Tibial artery (tissue), 4 donors: ENCODE data around the gene CYSTM1.
A peak's percentile ranks its signal among the peaks of the same experiment; 100 is the strongest.

Experiments used
- DNase-seq, 2 donors: peaks; one replicate each; pipeline ENCODE4 v3.0.0-alpha.2; 2019
- H3K27ac ChIP-seq, 2 donors: fragments of 200-600 bp; sonication (generic) in 1 of 2; 1 replicate in 1 of 2; 2 replicates in 1 of 2; pipeline ENCODE4 v1.5.1; 2018 to 2019; ENCODE audit warnings: mild to moderate bottlenecking in 1 of 2
- H3K27me3 ChIP-seq, 2 donors: fragments of 200-600 bp; sonication (generic) in 1 of 2; one replicate each; pipeline versions ENCODE4 v1.5.1 to v1.6.0; 2016 to 2019
- H3K36me3 ChIP-seq, 3 donors: fragments of 200-600 bp; sonication (generic) in 2 of 3; one replicate each; pipeline ENCODE4 v1.5.1; 2016 to 2019; ENCODE audit warnings: mild to moderate bottlenecking in 2 of 3
- H3K4me1 ChIP-seq, 4 donors: fragments of 200-600 bp; sonication (generic) in 2 of 4; 1 replicate in 3 of 4; 2 replicates in 1 of 4; pipeline ENCODE4 v1.5.1; 2016 to 2019
- H3K4me3 ChIP-seq, 2 donors: fragments of 200-600 bp; sonication (generic) in 1 of 2; 1 replicate in 1 of 2; 2 replicates in 1 of 2; pipeline ENCODE4 v1.5.1; 2018 to 2019; ENCODE audit warnings: mild to moderate bottlenecking in 2 of 2
- H3K9me3 ChIP-seq, 3 donors: fragments of 200-600 bp; sonication (generic) in 1 of 3; one replicate each; pipeline ENCODE4 v1.5.1; 2016 to 2019
- intact Hi-C: fragments of 100-400 bp; cut with DNase I; formaldehyde crosslinking; loops from one replicate; pipeline ENCODE4 v1.15.0; 2023; ENCODE audit warnings: low total_unique reads
- TF ChIP-seq, protein P1 (sequence below), 2 experiments: fragments of 200-600 bp in 1 of 2; fragments of 450-650 bp in 1 of 2; IDR thresholded peaks; one replicate each; pipeline ENCODE4 v1.5.1; 2017 to 2019; ENCODE audit warnings: antibody characterized with exemption in 2 of 2, mild to moderate bottlenecking in 1 of 2, moderate library complexity in 1 of 2

Gene CYSTM1

DNA sequence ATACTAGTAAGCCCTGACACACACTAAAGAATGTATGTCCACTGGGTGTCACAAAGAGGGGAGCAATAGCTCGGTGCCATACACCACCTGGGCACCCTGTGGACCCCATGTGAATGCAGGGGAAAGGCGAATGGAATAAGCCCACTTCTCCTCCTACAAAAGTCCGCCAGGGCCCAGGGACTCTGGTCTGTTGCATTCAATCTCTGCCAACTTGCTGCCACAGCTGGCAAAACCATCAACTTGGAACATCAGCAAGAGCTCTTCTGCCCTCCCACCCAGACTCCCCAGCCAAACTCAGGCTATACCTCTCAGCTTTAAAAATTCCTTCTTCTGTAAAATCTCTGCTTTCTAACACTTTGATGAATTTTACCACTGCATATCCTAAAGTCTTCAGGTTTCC lies 73.4 kb downstream of the CYSTM1 start:
- intact Hi-C loops: no loop called here
- Histone ChIP-seq H3K27ac (no peak overlapping the region), H3K4me1 (peaks cover 0 to 37% (median 15%) of the 10 kb centered on the region in 4 donors), H3K27me3 (no peaks in the 10 kb centered on the region), H3K36me3 (peaks cover 7 to 38% (median 11%) of the 10 kb centered on the region in 3 donors), H3K4me3 (no peak overlapping the region), H3K9me3 (no peaks in the 10 kb centered on the region)
- TF ChIP-seq, protein P1, sequence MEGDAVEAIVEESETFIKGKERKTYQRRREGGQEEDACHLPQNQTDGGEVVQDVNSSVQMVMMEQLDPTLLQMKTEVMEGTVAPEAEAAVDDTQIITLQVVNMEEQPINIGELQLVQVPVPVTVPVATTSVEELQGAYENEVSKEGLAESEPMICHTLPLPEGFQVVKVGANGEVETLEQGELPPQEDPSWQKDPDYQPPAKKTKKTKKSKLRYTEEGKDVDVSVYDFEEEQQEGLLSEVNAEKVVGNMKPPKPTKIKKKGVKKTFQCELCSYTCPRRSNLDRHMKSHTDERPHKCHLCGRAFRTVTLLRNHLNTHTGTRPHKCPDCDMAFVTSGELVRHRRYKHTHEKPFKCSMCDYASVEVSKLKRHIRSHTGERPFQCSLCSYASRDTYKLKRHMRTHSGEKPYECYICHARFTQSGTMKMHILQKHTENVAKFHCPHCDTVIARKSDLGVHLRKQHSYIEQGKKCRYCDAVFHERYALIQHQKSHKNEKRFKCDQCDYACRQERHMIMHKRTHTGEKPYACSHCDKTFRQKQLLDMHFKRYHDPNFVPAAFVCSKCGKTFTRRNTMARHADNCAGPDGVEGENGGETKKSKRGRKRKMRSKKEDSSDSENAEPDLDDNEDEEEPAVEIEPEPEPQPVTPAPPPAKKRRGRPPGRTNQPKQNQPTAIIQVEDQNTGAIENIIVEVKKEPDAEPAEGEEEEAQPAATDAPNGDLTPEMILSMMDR (IDR thresholded peaks at IDR 0.05): no peak
- no peak for DNase-seq

DNA sequence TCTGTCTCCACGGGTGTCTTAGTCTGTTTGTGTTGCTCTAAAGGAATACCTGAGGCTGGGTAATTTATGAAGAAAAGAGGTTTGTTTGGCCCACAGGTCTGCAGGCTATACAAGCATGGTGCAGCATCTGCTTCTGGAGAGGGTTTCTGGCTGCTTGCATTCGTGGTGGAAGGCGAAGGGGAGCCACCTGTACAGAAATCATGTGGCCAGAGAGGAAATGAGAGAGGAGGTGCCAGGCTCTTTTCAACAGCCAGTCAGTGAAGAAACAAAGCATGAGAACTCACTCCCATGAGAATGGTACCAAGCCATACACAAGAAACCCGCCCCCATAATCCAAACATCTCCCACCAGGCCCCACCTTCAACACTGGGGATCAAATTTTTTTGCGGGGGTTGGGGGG lies 74.5 kb downstream of the CYSTM1 start:
- Histone ChIP-seq H3K27ac (no peak overlapping the region), H3K4me3 (no peak overlapping the region), H3K36me3 (peaks cover 7 to 33% (median 11%) of the 10 kb centered on the region in 3 donors), H3K4me1 (peaks cover 0 to 35% (median 19%) of the 10 kb centered on the region in 4 donors), H3K27me3 (no peaks in the 10 kb centered on the region), H3K9me3 (no peaks in the 10 kb centered on the region)
- TF ChIP-seq, protein P1 (IDR thresholded peaks at IDR 0.05): no peak
- intact Hi-C loops: no loop called here
- DNase-seq: no peak

DNA sequence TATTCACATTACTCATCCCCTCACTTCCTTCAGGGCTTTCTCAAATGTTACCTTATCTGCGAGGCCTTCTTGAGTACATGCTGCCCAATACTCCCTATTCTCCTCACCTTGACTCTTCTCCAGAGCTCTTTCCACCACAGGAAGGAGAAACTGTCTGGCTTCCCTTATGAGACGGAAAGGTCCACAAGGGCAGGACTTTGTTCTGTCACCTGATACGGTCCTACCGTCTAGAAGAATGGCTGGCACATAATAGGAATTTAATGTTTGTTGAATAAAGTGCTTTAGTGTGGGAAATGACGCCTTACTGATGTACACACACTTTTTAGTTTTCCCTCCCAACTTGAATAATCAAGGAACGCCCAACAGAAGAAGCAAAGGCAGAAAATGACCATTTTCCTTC lies 75.4 kb downstream of the CYSTM1 start:
- H3K4me1 ChIP-seq: peaks cover 0 to 30% (median 15%) of the 10 kb centered on the region in 4 donors
- no peaks in the 10 kb centered on the region for H3K27me3 ChIP-seq
- TF ChIP-seq, protein P1 (IDR thresholded peaks at IDR 0.05): no peak
- no peak for DNase-seq
- H3K36me3 ChIP-seq: peaks cover 3 to 31% (median 8%) of the 10 kb centered on the region in 3 donors
- intact Hi-C loops: no loop called here
- H3K27ac ChIP-seq: no peak overlapping the region
- no peak overlapping the region for H3K4me3 ChIP-seq
- no peaks in the 10 kb centered on the region for H3K9me3 ChIP-seq

DNA sequence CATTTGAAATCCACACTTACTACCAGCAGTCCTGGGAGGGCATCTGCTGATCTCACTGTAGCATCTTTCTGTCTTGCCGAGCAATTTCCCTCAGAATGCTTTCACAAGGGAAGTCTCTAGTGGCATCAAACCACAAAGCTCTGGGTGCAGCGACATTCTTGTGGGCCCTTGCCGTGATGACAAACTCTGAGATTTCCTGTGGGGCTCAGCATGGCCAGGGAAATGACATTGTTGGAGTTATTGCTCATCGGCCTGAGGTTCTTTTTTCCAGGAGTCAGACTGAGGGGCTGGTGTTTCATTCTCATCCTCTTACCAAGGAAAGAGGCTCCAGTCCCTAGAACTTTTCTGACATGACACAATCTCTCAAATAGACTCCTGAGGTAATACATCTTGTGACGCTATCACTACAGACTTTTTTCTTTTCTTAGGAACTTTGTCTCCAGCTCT lies 76.6 kb downstream of the CYSTM1 start:
- Histone ChIP-seq H3K27me3 (no peaks in the 10 kb centered on the region), H3K36me3 (peaks cover 0 to 21% (median 8%) of the 10 kb centered on the region in 3 donors), H3K4me3 (no peak overlapping the region), H3K9me3 (no peaks in the 10 kb centered on the region), H3K4me1 (peaks cover 0 to 24% (median 9%) of the 10 kb centered on the region in 4 donors), H3K27ac (peak overlapping the region in 1 of 2 donors; percentile 8)
- intact Hi-C loops: no loop called here
- peak in 1 of 2 donors; percentile 47 for DNase-seq
- TF ChIP-seq, protein P1 (IDR thresholded peaks at IDR 0.05): no peak

DNA sequence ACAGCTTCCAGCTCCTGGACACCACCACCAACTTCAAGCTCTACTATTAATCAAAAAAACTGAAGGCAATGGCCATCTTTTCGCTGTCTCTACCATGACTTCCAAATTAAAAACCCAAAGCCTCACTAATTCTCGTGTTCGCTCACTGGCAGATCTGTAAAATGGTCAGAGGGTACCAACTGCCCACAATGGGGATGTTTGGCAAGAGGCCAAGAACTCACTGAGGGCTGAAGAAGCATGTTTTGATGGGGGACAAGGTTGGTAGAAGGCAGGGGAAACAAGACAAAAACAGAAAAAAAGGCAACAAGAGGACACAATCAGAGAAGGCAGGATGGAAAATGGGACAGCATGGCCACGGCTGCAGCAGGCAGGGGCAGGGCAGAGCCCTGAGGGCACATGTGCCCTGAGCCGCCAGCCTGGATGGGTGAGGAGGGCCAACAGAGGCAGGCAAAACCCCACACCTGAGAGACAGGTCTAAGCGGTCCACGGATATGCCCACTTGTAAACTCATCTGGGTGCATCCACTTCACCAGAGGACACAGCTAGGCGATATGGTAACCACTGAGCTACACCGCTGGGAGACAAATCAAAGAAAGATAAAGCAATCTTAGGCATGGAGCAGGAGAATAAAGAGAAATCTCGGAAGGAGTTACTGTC lies 77.6 kb downstream of the CYSTM1 start:
- Histone ChIP-seq H3K27me3 (no peaks in the 10 kb centered on the region), H3K4me3 (no peak overlapping the region), H3K4me1 (peaks cover 0 to 18% (median 8%) of the 10 kb centered on the region in 4 donors), H3K36me3 (peaks cover 0 to 21% (median 8%) of the 10 kb centered on the region in 3 donors), H3K27ac (peak overlapping the region in 1 of 2 donors; percentile 8), H3K9me3 (no peaks in the 10 kb centered on the region)
- TF ChIP-seq, protein P1 (IDR thresholded peaks at IDR 0.05): no peak
- DNase-seq: no peak
- intact Hi-C loops: no loop called here
